ENCODE results near the gene HCN2.

HCN2 gene

GRCh38 chr19:656751-657559, 67.3 kb downstream of the HCN2 start:
- DNase-seq (ENCODE audit: extremely low read depth, low read depth): no peak
- TF ChIP-seq CTCF (IDR thresholded peaks at IDR 0.05; ENCODE audit: low read depth, low read length, missing control alignments): no peak

GRCh38 chr19:657611-658010, 67.9 kb downstream of the HCN2 start:
- no peak for TF ChIP-seq CTCF (IDR thresholded peaks at IDR 0.05; ENCODE audit: low read depth, low read length, missing control alignments)

More at GRCh38 chr19:656751-657559, 67.3 kb downstream of the HCN2 start:
- no peak overlapping the region for H3K4me3 ChIP-seq (replicated peaks; ENCODE audit: low read depth, low read length)

GRCh38 chr19:658059-658839, 68.6 kb downstream of the HCN2 start:
- DNase-seq (ENCODE audit: extremely low read depth, low read depth): no peak
- no peak overlapping the region for H3K4me3 ChIP-seq (replicated peaks; ENCODE audit: low read depth, low read length)
- no peak for TF ChIP-seq CTCF (IDR thresholded peaks at IDR 0.05; ENCODE audit: low read depth, low read length, missing control alignments)

More at GRCh38 chr19:657611-658010, 67.9 kb downstream of the HCN2 start:
- DNase-seq (ENCODE audit: extremely low read depth, low read depth): no peak
- H3K4me3 ChIP-seq (replicated peaks; ENCODE audit: low read depth, low read length): no peak overlapping the region

- H3K4me3 ChIP-seq (replicated peaks; ENCODE audit: low read depth, low read length): no peak overlapping the region
- no peak for DNase-seq (ENCODE audit: extremely low read depth, low read depth)
- TF ChIP-seq CTCF (IDR thresholded peaks at IDR 0.05; ENCODE audit: low read depth, low read length, missing control alignments): no peak
These were observed 69.5 kb downstream of the HCN2 start for GRCh38 chr19:658916-659839.

- peak overlapping the region; percentile 89 for H3K4me3 ChIP-seq (replicated peaks; ENCODE audit: low read depth, low read length)
- no peak for TF ChIP-seq CTCF (IDR thresholded peaks at IDR 0.05; ENCODE audit: low read depth, low read length, missing control alignments)
- no peak for DNase-seq (ENCODE audit: extremely low read depth, low read depth)
These were observed 71.2 kb downstream of the HCN2 start for GRCh38 chr19:660793-661426.

All from HFF-Myc (cell line).